Calu3 (cell line): ENCODE data around the gene CDRT4. TPM values are rescaled to one million over a fixed set of nuclear protein-coding genes. Genes with fewer than 3 reads are reported as not detected.

Experiments
- BruUV-seq: library from RNA; stranded (reverse); fragments of 400-500 nt; replicated peaks from 2 replicates; lab custom pipeline; 2021; lab: Mats Ljungman, UMichigan
- CTCF ChIA-PET: fragments of 300-600 bp; sonication (Branson Sonifier 250); formaldehyde crosslinking; loops from one replicate; lab custom pipeline; 2022; ENCODE audit warnings: antibody characterized with exemption; lab: Charles Lee
- DNase-seq: peaks from one replicate; pipeline ENCODE4 v3.0.0; 2022
- H3K27ac Mint-ChIP-seq: one replicate; pipeline ENCODE4 v1.8.0; 2022; ENCODE audit warnings: mixed read lengths; ENCODE audit not compliant: unreplicated experiment
- H3K27me3 Mint-ChIP-seq: one replicate; pipeline ENCODE4 v1.8.0; 2022; ENCODE audit warnings: mixed read lengths; ENCODE audit not compliant: unreplicated experiment
- H3K36me3 Mint-ChIP-seq: one replicate; pipeline ENCODE4 v1.8.0; 2022; ENCODE audit warnings: mild to moderate bottlenecking, moderate library complexity, mixed read lengths; ENCODE audit not compliant: insufficient read depth, unreplicated experiment
- H3K4me1 Mint-ChIP-seq: one replicate; pipeline ENCODE4 v1.8.0; 2022; ENCODE audit warnings: mild to moderate bottlenecking, low read depth, mixed read lengths; ENCODE audit not compliant: unreplicated experiment
- H3K4me3 Mint-ChIP-seq: one replicate; pipeline ENCODE4 v1.8.0; 2022; ENCODE audit warnings: mild to moderate bottlenecking, low read depth, moderate library complexity, mixed read lengths; ENCODE audit not compliant: unreplicated experiment
- H3K9me3 Mint-ChIP-seq: one replicate; pipeline ENCODE4 v1.8.0; 2022; ENCODE audit warnings: low read depth, mixed read lengths; ENCODE audit not compliant: unreplicated experiment
- intact Hi-C: fragments of 100-400 bp; cut with micrococcal nuclease; formaldehyde crosslinking; loops from one replicate; pipeline ENCODE4 v1.10.0; 2022; ENCODE audit not compliant: unreplicated experiment
- total RNA-seq: library from RNA; stranded (reverse); gene quantifications from 2 replicates; pipeline ENCODE4 v1.2.3, GENCODE V29; 2022
- TF ChIP-seq, protein P1 (sequence below): fragments of 200-600 bp; IDR thresholded peaks from one replicate; pipeline ENCODE4 v1.8.0; 2022; ENCODE audit warnings: antibody characterized with exemption; ENCODE audit not compliant: unreplicated experiment

CDRT4 gene
- total RNA-seq, 1 experiment from 2014 or later = 2.8 TPM

DNA sequence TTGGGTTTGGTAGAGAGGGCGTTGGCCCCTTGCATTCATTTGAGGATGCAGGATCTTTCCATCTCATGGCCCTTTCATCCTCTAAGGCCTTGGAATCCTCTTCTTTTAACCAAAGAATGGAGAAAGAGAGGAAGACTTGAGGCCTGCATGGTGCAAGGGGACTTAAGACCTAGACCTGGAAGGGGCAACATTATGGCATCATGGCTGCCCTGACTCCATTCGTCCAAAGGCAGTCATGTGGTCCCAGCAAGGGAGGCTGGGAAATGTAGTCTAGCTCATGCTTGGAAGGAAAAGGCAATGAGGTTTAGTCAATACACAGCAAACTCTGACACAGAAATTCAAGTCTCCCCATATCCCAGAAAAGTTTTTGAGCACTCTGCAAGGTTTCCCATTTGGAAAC is 30.7 kb upstream of the CDRT4 start:
- peaks cover 8% of the 10 kb centered on the region for H3K4me1 Mint-ChIP-seq
- no peak overlapping the region for H3K27ac Mint-ChIP-seq
- BruUV-seq = no TSS peak
- no peaks in the 10 kb centered on the region for H3K27me3 Mint-ChIP-seq
- H3K9me3 Mint-ChIP-seq = no peaks in the 10 kb centered on the region
- DNase-seq = no peak
- no peak overlapping the region for H3K4me3 Mint-ChIP-seq
- intact Hi-C loops = no loop called here
- H3K36me3 Mint-ChIP-seq = no peaks in the 10 kb centered on the region
- TF ChIP-seq, protein P1, sequence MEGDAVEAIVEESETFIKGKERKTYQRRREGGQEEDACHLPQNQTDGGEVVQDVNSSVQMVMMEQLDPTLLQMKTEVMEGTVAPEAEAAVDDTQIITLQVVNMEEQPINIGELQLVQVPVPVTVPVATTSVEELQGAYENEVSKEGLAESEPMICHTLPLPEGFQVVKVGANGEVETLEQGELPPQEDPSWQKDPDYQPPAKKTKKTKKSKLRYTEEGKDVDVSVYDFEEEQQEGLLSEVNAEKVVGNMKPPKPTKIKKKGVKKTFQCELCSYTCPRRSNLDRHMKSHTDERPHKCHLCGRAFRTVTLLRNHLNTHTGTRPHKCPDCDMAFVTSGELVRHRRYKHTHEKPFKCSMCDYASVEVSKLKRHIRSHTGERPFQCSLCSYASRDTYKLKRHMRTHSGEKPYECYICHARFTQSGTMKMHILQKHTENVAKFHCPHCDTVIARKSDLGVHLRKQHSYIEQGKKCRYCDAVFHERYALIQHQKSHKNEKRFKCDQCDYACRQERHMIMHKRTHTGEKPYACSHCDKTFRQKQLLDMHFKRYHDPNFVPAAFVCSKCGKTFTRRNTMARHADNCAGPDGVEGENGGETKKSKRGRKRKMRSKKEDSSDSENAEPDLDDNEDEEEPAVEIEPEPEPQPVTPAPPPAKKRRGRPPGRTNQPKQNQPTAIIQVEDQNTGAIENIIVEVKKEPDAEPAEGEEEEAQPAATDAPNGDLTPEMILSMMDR = no peak
- CTCF ChIA-PET = no interaction called here

DNA sequence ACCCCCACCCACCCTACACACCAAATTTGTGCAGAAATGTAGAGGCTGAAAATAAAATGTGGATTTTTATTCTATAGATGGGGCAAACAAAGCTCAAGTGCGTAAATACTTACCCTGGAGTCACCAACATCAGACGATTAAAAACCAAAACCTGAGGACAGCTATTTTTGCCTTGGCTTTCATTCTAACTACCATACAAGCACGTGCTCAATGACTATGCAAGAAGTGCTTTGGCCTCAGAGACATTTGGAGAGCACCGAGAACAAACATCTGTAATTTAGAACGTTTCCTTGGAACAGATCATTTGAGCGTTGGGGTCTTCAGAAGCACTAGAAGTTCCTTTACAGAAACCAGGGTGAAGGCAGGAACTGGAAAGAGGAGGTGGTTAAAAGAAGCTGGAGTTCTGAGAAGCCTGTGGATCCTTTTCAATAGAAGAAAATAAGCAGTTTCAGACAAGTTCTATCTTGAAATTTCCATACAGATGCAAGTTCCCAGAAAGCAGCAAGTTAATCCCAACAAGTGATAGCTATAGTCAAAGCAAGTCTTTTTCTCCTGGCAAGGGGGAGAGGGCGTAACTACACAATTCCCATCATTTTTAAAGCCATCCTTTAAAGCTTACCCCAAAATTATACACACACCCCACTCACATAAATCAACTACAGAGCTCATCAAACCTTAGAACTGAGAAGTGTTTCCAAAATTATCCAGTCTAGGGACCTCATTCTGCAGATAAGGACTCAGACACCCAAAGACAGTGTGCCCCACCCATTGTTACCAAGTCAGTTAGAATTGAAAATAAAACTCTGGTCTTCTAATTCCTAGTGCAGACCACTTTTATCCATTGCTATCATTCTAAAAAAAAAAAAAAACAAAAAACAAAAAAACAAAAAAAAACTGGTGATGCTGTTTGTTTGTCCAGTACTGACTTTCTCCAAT is 29.6 kb upstream of the CDRT4 start:
- intact Hi-C loops = no loop called here

DNA sequence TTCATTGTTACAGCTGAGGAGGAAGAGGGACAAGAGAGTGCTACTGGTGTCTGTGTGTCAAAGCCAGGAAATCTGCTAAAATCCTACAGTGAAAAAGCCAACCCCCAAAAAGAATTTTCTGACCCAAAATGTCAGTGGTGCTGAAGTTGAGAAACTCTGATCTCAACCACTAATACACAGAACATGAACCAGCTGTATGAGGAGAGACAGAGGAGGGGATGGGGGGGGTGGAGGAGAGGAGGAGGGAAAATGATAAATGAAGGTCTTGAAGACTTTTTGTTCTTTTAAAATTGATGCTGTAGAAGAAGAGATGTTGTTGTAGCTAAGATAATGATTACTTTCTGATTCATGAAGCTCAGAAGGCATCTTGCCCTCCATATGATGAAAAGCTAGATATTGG is 27.4 kb upstream of the CDRT4 start:
- no TSS peak for BruUV-seq
- Mint-ChIP-seq H3K27ac (no peak overlapping the region), H3K9me3 (no peaks in the 10 kb centered on the region), H3K36me3 (peaks cover 13% of the 10 kb centered on the region), H3K4me3 (no peak overlapping the region), H3K4me1 (peaks cover 16% of the 10 kb centered on the region), H3K27me3 (no peaks in the 10 kb centered on the region)
- TF ChIP-seq, protein P1 = no peak
- intact Hi-C loops = no loop called here
- no peak for DNase-seq
- CTCF ChIA-PET = interaction anchor here (0.7 kb wide), 1 partner anchor 116 kb away, joined by 4 read pairs; no protein-coding TSS in a partner anchor

More for the DNA sequence above, 29.6 kb upstream of the CDRT4 start:
- Mint-ChIP-seq H3K4me1 (no peaks in the 10 kb centered on the region), H3K36me3 (peaks cover 7% of the 10 kb centered on the region), H3K27me3 (no peaks in the 10 kb centered on the region), H3K27ac (no peak overlapping the region), H3K4me3 (no peak overlapping the region), H3K9me3 (no peaks in the 10 kb centered on the region)
- CTCF ChIA-PET = interaction anchor here (0.7 kb wide), 1 partner anchor 235 kb away, joined by 3 read pairs; no protein-coding TSS in a partner anchor
- TF ChIP-seq, protein P1 = no peak
- no peak for DNase-seq
- BruUV-seq = no TSS peak

DNA sequence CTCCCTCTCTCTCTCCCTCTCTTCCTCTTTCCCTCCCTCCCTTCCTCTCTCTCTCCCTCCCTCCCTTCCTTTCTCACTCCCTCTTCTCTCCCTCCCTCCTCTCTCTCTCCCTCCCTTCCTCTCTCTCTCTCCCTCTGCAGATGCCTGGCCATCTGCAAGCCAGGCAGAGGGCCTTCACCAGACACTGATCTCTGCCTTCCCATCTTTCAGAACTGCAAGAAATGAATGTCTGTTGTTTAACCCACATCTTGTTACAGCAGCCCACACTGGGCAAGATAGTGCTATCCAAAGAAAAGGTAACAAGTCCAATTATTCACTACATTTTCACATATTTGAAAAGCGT is 26.2 kb upstream of the CDRT4 start:
- Mint-ChIP-seq H3K27me3 (no peaks in the 10 kb centered on the region), H3K36me3 (peaks cover 13% of the 10 kb centered on the region), H3K4me3 (no peak overlapping the region), H3K4me1 (peaks cover 16% of the 10 kb centered on the region), H3K9me3 (no peaks in the 10 kb centered on the region), H3K27ac (no peak overlapping the region)
- intact Hi-C loops = no loop called here
- CTCF ChIA-PET = no interaction called here
- no peak for DNase-seq
- BruUV-seq = no TSS peak
- TF ChIP-seq, protein P1 = no peak
